ENCODE data around the gene GATAD2A.

GATAD2A gene

GRCh38 chr19:19361075-19361594 is 44.3 kb upstream of the GATAD2A start:
- Histone ChIP-seq H3K9ac (no peak overlapping the region), H3K27me3 (ENCODE audit: insufficient read depth, low read depth) (no peaks in the 10 kb centered on the region), H2AFZ (ENCODE audit: low read depth) (peak overlapping the region; percentile 52; the same call in 1 of the 2 replicates), H3K79me2 (ENCODE audit: insufficient read depth, low read depth) (no peaks in the 10 kb centered on the region), H3K4me3 (IDR thresholded peaks at IDR 0.05; ENCODE audit: insufficient read depth, low read depth, low read length) (no peak overlapping the region), H3K4me2 (peak overlapping the region; percentile 6; the same call in 1 of the 2 replicates), H3K4me1 (ENCODE audit: low read depth, poor library complexity, severe bottlenecking) (peaks cover under 1% of the 10 kb centered on the region), H3K27ac (no peak overlapping the region), H3K36me3 (ENCODE audit: insufficient read depth) (no peaks in the 10 kb centered on the region), H4K20me1 (ENCODE audit: insufficient read depth) (no peaks in the 10 kb centered on the region)
- peak; percentile 80 for TF ChIP-seq CTCF (conservative IDR thresholded peaks at IDR 0.05; ENCODE audit: low read depth, low read length)

GRCh38 chr19:19362075-19362474 is 43.4 kb upstream of the GATAD2A start:
- no peak overlapping the region for H2AFZ ChIP-seq (ENCODE audit: low read depth)
- H3K4me2 ChIP-seq, result no peak overlapping the region
- no peaks in the 10 kb centered on the region for H4K20me1 ChIP-seq (ENCODE audit: insufficient read depth)
- H3K27ac ChIP-seq, result no peak overlapping the region
- peaks cover 6% of the 10 kb centered on the region for H3K4me1 ChIP-seq (ENCODE audit: low read depth, poor library complexity, severe bottlenecking)
- TF ChIP-seq CTCF (conservative IDR thresholded peaks at IDR 0.05; ENCODE audit: low read depth, low read length), result no peak
- no peaks in the 10 kb centered on the region for H3K27me3 ChIP-seq (ENCODE audit: insufficient read depth, low read depth)
- H3K79me2 ChIP-seq (ENCODE audit: insufficient read depth, low read depth), result no peaks in the 10 kb centered on the region
- no peak overlapping the region for H3K4me3 ChIP-seq (IDR thresholded peaks at IDR 0.05; ENCODE audit: insufficient read depth, low read depth, low read length)
- H3K36me3 ChIP-seq (ENCODE audit: insufficient read depth), result no peaks in the 10 kb centered on the region
- no peak overlapping the region for H3K9ac ChIP-seq

DNA sequence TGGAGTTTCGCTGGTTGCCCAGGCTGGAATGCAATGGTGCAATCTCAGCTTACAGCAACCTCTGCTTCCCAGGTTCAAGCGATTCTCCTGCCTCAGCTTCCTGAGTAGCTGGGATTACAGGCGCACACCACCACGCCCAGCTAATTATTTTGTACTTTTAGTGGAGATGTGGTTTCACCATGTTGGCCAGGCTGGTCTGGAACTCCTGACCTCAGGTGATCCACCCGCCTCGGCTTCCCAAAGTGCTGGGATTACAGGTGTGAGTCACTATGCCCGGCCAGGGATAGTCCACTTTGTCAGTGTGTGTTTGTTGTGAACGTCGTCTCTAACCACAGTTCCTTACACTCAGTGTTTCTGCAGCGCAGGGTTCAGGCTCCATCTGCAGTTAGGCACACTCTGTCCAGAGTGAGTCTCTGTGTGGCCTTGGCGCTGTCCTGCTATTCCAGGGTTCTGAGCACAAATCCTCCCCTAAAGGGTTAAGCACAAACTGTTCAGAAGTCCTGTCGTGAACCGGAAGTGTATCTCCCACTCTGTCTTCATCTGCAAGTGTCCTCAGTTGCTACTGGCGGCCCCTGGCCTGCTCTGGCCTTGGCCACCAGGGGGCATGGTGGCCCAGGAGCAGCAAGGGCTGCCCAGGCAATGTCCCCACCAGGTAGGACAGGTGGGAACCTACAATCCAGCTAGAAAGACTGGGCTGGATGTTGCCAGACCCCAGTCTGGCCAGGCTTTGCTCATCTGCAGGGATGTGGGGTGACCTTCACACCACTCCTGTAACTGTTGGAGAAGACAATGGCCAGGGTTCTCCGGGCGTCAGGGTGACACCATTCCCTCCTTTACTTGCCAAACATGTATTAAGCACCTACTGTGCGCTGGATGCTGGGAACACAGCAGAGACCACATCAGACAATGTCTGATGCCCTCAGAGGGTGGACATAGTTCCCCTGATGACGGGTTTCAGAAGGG is 38.8 kb upstream of the GATAD2A start:
- H3K36me3 ChIP-seq (ENCODE audit: insufficient read depth), result no peaks in the 10 kb centered on the region
- no peak overlapping the region for H3K4me3 ChIP-seq (IDR thresholded peaks at IDR 0.05; ENCODE audit: insufficient read depth, low read depth, low read length)
- peak overlapping the region; percentile 61; the same call in 1 of the 2 replicates for H2AFZ ChIP-seq (ENCODE audit: low read depth)
- peaks cover 6% of the 10 kb centered on the region for H3K4me1 ChIP-seq (ENCODE audit: low read depth, poor library complexity, severe bottlenecking)
- H3K9ac ChIP-seq, result no peak overlapping the region
- H3K4me2 ChIP-seq, result peak overlapping the region; percentile 55; the same call in 1 of the 2 replicates
- TF ChIP-seq CTCF (conservative IDR thresholded peaks at IDR 0.05; ENCODE audit: low read depth, low read length), result peak; percentile 86
- no peaks in the 10 kb centered on the region for H3K27me3 ChIP-seq (ENCODE audit: insufficient read depth, low read depth)
- no peaks in the 10 kb centered on the region for H4K20me1 ChIP-seq (ENCODE audit: insufficient read depth)
- H3K27ac ChIP-seq, result no peak overlapping the region
- no peaks in the 10 kb centered on the region for H3K79me2 ChIP-seq (ENCODE audit: insufficient read depth, low read depth)

GRCh38 chr19:19368087-19368486 is 37.4 kb upstream of the GATAD2A start:
- H3K4me1 ChIP-seq (ENCODE audit: low read depth, poor library complexity, severe bottlenecking), result peaks cover 6% of the 10 kb centered on the region
- H2AFZ ChIP-seq (ENCODE audit: low read depth), result no peak overlapping the region
- no peak overlapping the region for H3K4me3 ChIP-seq (IDR thresholded peaks at IDR 0.05; ENCODE audit: insufficient read depth, low read depth, low read length)
- H3K27ac ChIP-seq, result no peak overlapping the region
- no peaks in the 10 kb centered on the region for H3K36me3 ChIP-seq (ENCODE audit: insufficient read depth)
- no peak for TF ChIP-seq CTCF (conservative IDR thresholded peaks at IDR 0.05; ENCODE audit: low read depth, low read length)
- no peaks in the 10 kb centered on the region for H4K20me1 ChIP-seq (ENCODE audit: insufficient read depth)
- no peaks in the 10 kb centered on the region for H3K79me2 ChIP-seq (ENCODE audit: insufficient read depth, low read depth)
- no peak overlapping the region for H3K9ac ChIP-seq
- H3K27me3 ChIP-seq (ENCODE audit: insufficient read depth, low read depth), result no peaks in the 10 kb centered on the region
- H3K4me2 ChIP-seq, result no peak overlapping the region
